Measurements from ENCODE around the gene PCLO.
"Not testable (repeated sequence)": the region's sequence is repeated elsewhere in the genome, so short reads cannot be mapped to it uniquely, and the experiment has no call there.

PCLO gene

GRCh38 chr7:83141927-83142326, 20.8 kb downstream of the PCLO start:
- DNase-seq (ENCODE audit: low read depth) = no peak

- no peak for DNase-seq (ENCODE audit: low read depth)
These were observed 31.8 kb downstream of the PCLO start for GRCh38 chr7:83130623-83131545.

DNA sequence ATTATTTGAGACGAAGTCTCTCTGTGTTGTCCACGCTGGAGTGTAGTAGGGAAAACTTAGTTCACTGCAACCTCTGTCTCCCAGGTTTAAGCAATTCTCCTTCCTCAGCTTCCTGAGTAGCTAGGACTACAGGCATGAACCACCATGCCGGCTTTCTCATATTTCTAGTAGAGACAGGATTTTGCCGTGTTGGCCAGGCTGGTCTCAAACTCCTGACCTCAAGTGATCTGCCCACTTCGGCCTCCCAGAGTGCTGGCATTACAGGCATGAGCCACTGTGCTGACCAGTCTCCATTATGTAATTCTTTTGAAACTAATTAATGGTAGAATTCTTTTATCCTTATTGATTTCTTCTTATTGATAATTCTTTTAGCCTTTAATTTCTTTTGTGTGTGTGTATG, 32.5 kb downstream of the PCLO start:
- no peak for DNase-seq (ENCODE audit: low read depth)

DNA sequence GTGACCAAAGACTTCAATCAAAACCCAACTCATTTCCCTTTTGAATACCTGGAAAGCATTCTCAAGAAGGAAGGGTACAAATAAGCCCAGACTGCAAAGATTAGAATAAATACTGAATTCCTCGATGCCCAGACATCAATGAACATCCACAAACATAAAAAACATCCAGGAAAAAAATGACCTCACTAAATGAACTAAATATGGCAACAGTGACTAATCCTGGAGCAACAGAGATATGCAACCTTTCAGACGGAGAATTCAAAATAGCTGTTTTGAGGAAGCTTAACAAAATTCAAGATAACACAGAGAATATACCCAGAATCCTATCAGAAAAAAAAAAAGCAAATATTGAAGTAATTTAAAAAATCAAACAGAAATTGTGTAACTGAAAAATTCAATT, 43.2 kb downstream of the PCLO start:
- DNase-seq (ENCODE audit: low read depth) = peak; percentile 23

- no peak for DNase-seq (ENCODE audit: low read depth)
These were observed 43.7 kb downstream of the PCLO start for GRCh38 chr7:83119026-83119382.

DNA sequence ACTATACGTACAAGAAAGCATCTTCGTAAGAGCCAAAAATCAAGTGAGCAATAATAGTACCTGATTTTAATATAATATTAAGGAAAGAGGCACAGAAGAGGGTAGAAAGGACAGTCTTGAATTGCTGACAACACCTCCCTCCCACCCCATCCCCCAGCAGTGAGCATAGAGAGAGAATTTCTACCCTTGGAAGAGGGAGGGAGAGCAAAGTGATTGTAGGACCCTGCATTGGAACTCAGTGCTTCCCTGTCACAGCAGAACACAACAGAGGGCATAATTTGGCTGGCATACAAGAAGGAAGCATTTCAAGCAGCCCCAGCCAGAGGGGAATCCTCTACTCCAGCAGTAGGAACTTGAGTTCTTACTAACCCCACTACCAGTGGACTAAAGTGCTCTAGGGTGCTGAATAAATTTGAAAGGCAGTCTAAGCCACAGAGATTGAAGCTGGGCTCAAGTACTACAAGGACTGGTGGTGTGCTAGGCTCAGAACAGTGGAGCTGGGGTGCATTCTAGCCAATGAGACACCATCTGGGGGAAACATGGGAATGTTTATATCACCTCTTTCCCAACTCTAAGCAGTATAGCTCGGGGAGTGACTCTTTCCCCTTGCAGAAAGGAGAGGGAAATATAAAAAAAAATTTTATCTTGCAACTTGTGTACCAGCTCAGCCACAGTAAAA, 44.2 kb downstream of the PCLO start:
- no peak for DNase-seq (ENCODE audit: low read depth)

DNA sequence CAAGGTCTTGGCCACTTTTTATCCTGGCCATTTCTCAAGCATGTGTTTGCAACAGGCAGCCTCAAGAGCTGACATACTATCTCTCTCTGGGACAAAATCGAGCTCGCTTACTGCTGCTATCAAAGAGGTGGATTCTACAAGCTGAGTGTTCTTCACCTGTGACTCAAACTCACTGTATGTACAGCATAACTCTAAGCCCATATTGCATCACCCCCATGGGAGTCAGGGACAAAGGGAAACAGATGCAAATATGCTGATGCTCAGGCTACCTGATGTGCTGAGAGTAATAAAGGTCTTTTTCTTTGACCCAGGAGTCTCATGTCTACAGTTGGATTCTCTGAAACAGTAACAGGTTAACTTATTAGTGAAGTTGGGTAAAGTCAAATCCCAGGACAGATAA, 45.2 kb downstream of the PCLO start:
- DNase-seq (ENCODE audit: low read depth) = peak; percentile 12

GRCh38 chr7:83111391-83111790, 51.3 kb downstream of the PCLO start:
- DNase-seq (ENCODE audit: low read depth) = no peak

GRCh38 chr7:83109352-83109751, 53.3 kb downstream of the PCLO start:
- DNase-seq (ENCODE audit: low read depth) = no peak

DNA sequence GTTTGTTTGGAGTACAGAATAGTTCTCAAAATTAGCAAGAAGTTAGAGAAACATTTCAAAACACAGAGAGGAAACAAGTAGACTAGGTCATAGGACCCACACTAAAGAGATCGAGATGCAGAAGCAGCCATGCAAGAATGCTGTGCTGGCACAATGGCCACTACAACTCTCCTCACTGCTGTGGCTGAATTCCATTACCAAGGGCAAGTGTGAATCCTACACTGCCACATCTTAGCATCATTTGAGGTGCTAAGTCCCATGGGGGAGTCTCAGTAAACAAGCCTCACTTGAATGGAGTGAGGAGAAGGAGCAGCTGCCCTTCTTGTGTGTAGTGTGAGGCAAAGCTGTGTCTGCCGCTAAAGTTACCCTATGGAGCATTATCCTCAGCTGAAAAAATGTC, 56.7 kb downstream of the PCLO start:
- DNase-seq (ENCODE audit: low read depth) = no peak

DNA sequence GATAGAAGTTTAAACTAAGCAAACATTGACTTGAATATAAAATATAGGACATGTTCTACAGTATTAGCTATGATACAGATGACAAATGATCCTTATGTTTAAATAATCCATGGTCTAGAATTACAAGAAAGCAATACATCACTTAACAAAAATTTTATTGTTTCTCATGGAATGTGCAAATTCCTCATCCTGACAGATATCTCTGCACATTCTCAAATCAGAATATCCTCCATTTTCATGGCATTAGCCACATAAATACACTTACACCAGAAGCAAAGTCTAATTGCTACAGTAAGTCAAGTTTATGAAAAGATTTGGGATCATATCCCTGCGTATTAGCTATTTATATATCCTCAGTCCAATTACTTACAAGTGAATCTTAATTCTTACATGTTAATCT, 57.6 kb downstream of the PCLO start:
- DNase-seq (ENCODE audit: low read depth) = no peak

DNA sequence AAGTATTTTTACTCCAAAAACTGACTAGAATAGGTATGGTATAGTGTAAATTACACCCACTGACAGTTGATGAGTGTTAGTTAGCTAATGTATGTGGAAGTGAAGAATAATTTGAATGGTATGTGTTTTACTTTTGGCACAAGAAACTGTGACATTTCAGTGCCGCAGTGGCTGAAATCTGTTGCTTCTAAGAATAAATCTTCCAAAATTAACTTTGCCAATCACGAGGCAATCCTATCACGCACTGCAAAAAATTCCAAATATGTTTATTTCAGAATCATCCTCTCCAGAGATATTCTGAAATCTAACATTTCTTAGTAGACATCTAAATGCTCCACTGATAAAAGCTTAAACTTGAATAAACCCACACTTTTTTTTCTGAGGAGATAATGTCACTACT, 61.2 kb downstream of the PCLO start:
- DNase-seq (ENCODE audit: low read depth) = no peak

GRCh38 chr7:83096065-83096580, 66.6 kb downstream of the PCLO start:
- DNase-seq (ENCODE audit: low read depth) = peak; percentile 73

GRCh38 chr7:83085299-83085698, 77.4 kb downstream of the PCLO start:
- peak; percentile 18 for DNase-seq (ENCODE audit: low read depth)

- not testable (repeated sequence) for DNase-seq (ENCODE audit: low read depth)
These were observed 82.8 kb downstream of the PCLO start for GRCh38 chr7:83079879-83080278.

- peak; percentile 42 for DNase-seq (ENCODE audit: low read depth)
These were observed 85.4 kb downstream of the PCLO start for GRCh38 chr7:83077328-83077727.

DNA sequence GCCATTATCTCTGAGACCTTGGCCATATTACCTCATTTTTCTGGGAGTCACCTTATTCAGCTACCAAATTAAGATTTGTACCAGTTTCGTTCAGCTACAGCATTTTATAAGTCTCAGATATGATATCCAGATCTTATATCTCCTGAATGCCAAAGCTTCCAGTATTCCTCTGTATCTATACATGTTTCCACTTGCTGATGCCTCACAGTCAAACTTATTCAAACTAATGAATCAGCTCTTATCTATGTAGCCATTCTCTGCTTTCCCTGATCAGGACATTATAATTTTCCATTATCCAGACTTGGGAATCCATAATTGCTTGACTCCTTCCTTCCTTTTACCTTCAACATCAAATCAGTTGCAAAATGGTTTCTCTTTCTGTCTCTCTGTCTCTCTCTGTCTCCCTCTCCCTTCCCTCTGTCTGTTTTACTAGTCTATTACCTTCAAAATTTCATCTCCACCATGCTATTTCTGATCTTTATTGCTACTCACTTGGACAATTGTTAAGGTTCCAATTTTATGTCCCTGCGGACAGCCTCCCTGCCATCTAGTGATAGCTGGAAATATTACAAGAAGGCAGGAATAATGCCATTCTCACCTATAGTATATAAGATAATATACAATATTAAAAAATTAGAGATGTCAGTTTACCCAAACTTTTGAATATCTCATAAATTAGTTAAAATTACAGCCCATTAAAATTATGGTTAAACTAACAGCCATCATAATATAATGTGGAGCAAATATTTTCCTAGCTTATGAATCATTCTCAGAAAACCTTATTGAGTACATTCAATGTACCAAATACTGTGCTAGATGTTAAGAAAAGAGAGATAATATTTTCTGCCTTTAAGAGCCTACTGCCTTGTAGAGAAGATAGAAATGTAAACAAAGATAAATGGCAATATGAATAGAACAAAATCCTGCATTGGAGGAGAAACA, 89.8 kb downstream of the PCLO start:
- no peak for DNase-seq (ENCODE audit: low read depth)

DNA sequence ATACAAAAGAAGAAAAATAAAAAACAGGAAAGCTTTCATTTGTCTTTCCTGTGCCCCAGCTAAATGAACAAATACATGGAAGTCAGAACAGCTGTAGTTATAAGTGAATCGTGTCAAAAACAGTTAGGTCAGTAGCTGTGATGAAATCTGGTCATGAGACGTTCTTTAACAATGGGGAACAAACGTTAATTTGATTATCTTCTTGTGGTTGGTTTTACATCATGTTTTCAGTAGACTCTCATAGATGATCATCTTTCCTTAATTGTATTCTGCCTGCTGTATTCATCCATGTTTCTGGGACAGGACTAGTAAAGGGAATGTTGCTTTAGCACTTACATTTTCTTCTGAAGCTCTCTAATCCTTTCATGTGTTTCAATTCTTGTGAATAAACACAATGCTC, 97.0 kb downstream of the PCLO start:
- DNase-seq (ENCODE audit: low read depth) = peak; percentile 68

- peak; percentile 13 for DNase-seq (ENCODE audit: low read depth)
These were observed 102.5 kb downstream of the PCLO start for GRCh38 chr7:83060218-83060617.

DNA sequence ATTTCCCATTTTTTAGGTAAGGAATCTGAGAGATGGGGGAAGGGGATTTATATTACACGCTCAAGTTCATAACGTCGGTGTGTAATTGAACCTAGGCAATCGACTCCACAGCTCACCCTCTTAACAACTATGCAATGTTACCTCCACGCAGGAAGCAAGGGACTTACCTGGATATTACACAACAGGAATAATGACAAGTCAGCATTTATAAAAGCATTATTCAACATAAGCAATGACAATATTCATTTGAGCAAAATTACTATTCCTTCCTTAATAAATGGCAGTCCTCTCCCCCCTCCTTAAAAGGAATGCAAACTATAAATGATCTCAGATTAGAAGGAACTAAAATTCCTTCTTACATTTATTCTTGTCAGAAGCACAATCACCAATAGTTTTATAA, 104.0 kb downstream of the PCLO start:
- no peak for DNase-seq (ENCODE audit: low read depth)

- DNase-seq (ENCODE audit: low read depth) = no peak
These were observed 107.5 kb downstream of the PCLO start for GRCh38 chr7:83055197-83055596.

- DNase-seq (ENCODE audit: low read depth) = no peak
These were observed 108.2 kb downstream of the PCLO start for GRCh38 chr7:83054472-83054871.

Data from amniotic epithelial cell (primary cell).